GM12878 (cell line): ENCODE measurements around the gene RASGRP3.

ENCODE experiments used
- CREM ChIP-seq: IDR thresholded peaks from 2 replicates; pipeline ENCODE4 v1.6.1; 2014; ENCODE audit warnings: antibody characterized with exemption, low read depth
- CTCF ChIP-seq, 3 experiments: IDR thresholded peaks in 2 of 3; conservative IDR thresholded peaks in 1 of 3; 2 replicates each; pipeline ENCODE4 v1.5.1; 2011; ENCODE audit warnings: low read depth in 3 of 3, low read length in 3 of 3, mild to moderate bottlenecking in 3 of 3, control low read depth in 2 of 3, moderate library complexity in 2 of 3, inconsistent platforms in 1 of 3, mixed read lengths in 1 of 3; ENCODE audit not compliant: control insufficient read depth in 2 of 3, insufficient read depth in 1 of 3; ENCODE audit errors: extremely low read depth in 1 of 3
- E2F4 ChIP-seq: IDR thresholded peaks from 2 replicates; pipeline ENCODE4 v1.6.1; 2012; ENCODE audit warnings: low read depth, low read length, improper control_type of control experiment
- FOS ChIP-seq: IDR thresholded peaks from 3 replicates; pipeline ENCODE4 v1.6.1; 2011; ENCODE audit warnings: borderline replicate concordance; ENCODE audit not compliant: insufficient read length; ENCODE audit errors: extremely low read depth
- POLR2A ChIP-seq: IDR thresholded peaks from 2 replicates; pipeline ENCODE4 v1.6.1; 2011; ENCODE audit warnings: low read depth, mild to moderate bottlenecking, low read length
- POLR2AphosphoS2 ChIP-seq: IDR thresholded peaks from 2 replicates; pipeline ENCODE4 v1.6.1; 2011; ENCODE audit warnings: low read depth, mild to moderate bottlenecking, low read length, improper control_type of control experiment, moderate library complexity
- POLR2AphosphoS5 ChIP-seq: IDR thresholded peaks from 2 replicates; pipeline ENCODE4 v1.6.1; 2011; ENCODE audit warnings: mild to moderate bottlenecking, low read length, inconsistent platforms
- TCF12 ChIP-seq: IDR thresholded peaks from 2 replicates; pipeline ENCODE4 v1.6.1; 2011; ENCODE audit warnings: low read depth, mild to moderate bottlenecking, low read length
- TF ChIP-seq, protein P1 (sequence below): IDR thresholded peaks from 2 replicates; pipeline ENCODE4 v1.6.1; 2011; ENCODE audit warnings: low read depth, mild to moderate bottlenecking, low read length, moderate library complexity, borderline replicate concordance; ENCODE audit errors: extremely low read depth
- TF ChIP-seq, protein P2 (sequence below): IDR thresholded peaks from 2 replicates; pipeline ENCODE4 v1.6.1; 2011; ENCODE audit warnings: borderline replicate concordance, low read depth, mild to moderate bottlenecking, moderate library complexity, low read length; ENCODE audit not compliant: insufficient read depth, poor library complexity, severe bottlenecking

- no peak for TF ChIP-seq CREM
- no peak for TF ChIP-seq E2F4
- TF ChIP-seq, protein P1, sequence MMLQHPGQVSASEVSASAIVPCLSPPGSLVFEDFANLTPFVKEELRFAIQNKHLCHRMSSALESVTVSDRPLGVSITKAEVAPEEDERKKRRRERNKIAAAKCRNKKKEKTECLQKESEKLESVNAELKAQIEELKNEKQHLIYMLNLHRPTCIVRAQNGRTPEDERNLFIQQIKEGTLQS = no peak
- no peak for TF ChIP-seq CTCF (IDR thresholded peaks at IDR 0.05 in 2 of 3, conservative IDR thresholded peaks at IDR 0.05 in 1 of 3; ENCODE audit: control insufficient read depth in 2 of 3, extremely low read depth in 1 of 3, insufficient read depth in 1 of 3, low read depth in 3 of 3, low read length in 3 of 3)
- TF ChIP-seq, protein P2, sequence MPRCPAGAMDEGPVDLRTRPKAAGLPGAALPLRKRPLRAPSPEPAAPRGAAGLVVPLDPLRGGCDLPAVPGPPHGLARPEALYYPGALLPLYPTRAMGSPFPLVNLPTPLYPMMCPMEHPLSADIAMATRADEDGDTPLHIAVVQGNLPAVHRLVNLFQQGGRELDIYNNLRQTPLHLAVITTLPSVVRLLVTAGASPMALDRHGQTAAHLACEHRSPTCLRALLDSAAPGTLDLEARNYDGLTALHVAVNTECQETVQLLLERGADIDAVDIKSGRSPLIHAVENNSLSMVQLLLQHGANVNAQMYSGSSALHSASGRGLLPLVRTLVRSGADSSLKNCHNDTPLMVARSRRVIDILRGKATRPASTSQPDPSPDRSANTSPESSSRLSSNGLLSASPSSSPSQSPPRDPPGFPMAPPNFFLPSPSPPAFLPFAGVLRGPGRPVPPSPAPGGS = no peak
- no peak for TF ChIP-seq FOS
- no peak for TF ChIP-seq POLR2A
- TF ChIP-seq POLR2AphosphoS5 = no peak
- TF ChIP-seq POLR2AphosphoS2 = no peak
- no peak for TF ChIP-seq TCF12
Observed at GRCh38 chr2:33433279-33434235, 42.9 kb upstream of the RASGRP3 start.
